Nephron progenitor cell (in vitro differentiated cells): Measurements from ENCODE around the gene CCDC88C.

ENCODE experiments used
- DNase-seq: peaks from one replicate; pipeline ENCODE4 v3.0.0; 2021
- H3K27ac Mint-ChIP-seq: 2 replicates; pipeline ENCODE4 v1.8.0; 2021; ENCODE audit warnings: mild to moderate bottlenecking, moderate library complexity, mixed read lengths
- H3K27me3 Mint-ChIP-seq: 2 replicates; pipeline ENCODE4 v1.8.0; 2021; ENCODE audit warnings: mild to moderate bottlenecking, low read depth, mixed read lengths; ENCODE audit not compliant: poor library complexity
- H3K36me3 Mint-ChIP-seq: 2 replicates; pipeline ENCODE4 v1.8.0; 2021; ENCODE audit warnings: low read depth, mixed read lengths
- H3K4me1 Mint-ChIP-seq: 2 replicates; pipeline ENCODE4 v1.8.0; 2021; ENCODE audit warnings: mixed read lengths
- H3K4me3 Mint-ChIP-seq: 2 replicates; pipeline ENCODE4 v1.8.0; 2021; ENCODE audit warnings: mild to moderate bottlenecking, moderate library complexity, mixed read lengths
- H3K9me3 Mint-ChIP-seq: 2 replicates; pipeline ENCODE4 v1.8.0; 2021; ENCODE audit warnings: mild to moderate bottlenecking, moderate library complexity, mixed read lengths
- CTCF ChIP-seq: fragments of 200-600 bp; sonication (generic); IDR thresholded peaks from 2 replicates; pipeline ENCODE4 v1.5.0; 2021; ENCODE audit warnings: antibody characterized with exemption

CCDC88C gene

GRCh38 chr14:91295276-91295845 is 122.3 kb downstream of the CCDC88C start:
- DNase-seq: no peak
- Mint-ChIP-seq H3K36me3 (peaks cover 72% of the 10 kb centered on the region), H3K27ac (peak overlapping the region; percentile 45), H3K4me3 (no peak overlapping the region), H3K9me3 (no peaks in the 10 kb centered on the region), H3K4me1 (no peaks in the 10 kb centered on the region), H3K27me3 (peaks cover 4% of the 10 kb centered on the region)
- no peak for TF ChIP-seq CTCF

GRCh38 chr14:91294153-91294552 is 123.5 kb downstream of the CCDC88C start:
- peaks cover 81% of the 10 kb centered on the region for H3K36me3 Mint-ChIP-seq
- peaks cover 4% of the 10 kb centered on the region for H3K27me3 Mint-ChIP-seq
- H3K9me3 Mint-ChIP-seq: no peaks in the 10 kb centered on the region
- TF ChIP-seq CTCF: no peak
- no peak for DNase-seq
- H3K27ac Mint-ChIP-seq: no peak overlapping the region
- no peak overlapping the region for H3K4me3 Mint-ChIP-seq
- H3K4me1 Mint-ChIP-seq: no peaks in the 10 kb centered on the region

GRCh38 chr14:91293281-91293680 is 124.3 kb downstream of the CCDC88C start:
- DNase-seq: no peak
- TF ChIP-seq CTCF: no peak
- Mint-ChIP-seq H3K9me3 (no peaks in the 10 kb centered on the region), H3K4me1 (no peaks in the 10 kb centered on the region), H3K36me3 (peaks cover 77% of the 10 kb centered on the region), H3K27ac (no peak overlapping the region), H3K27me3 (peaks cover 4% of the 10 kb centered on the region), H3K4me3 (no peak overlapping the region)

- no peak for DNase-seq
- H3K9me3 Mint-ChIP-seq: no peaks in the 10 kb centered on the region
- no peaks in the 10 kb centered on the region for H3K4me1 Mint-ChIP-seq
- no peak overlapping the region for H3K4me3 Mint-ChIP-seq
- TF ChIP-seq CTCF: no peak
- peak overlapping the region; percentile 84 for H3K27ac Mint-ChIP-seq
- H3K36me3 Mint-ChIP-seq: peaks cover 76% of the 10 kb centered on the region
- H3K27me3 Mint-ChIP-seq: peaks cover 4% of the 10 kb centered on the region
Observed at GRCh38 chr14:91292491-91292890, 125.1 kb downstream of the CCDC88C start.

GRCh38 chr14:91291786-91292405 is 125.7 kb downstream of the CCDC88C start:
- Mint-ChIP-seq H3K27ac (peak overlapping the region; percentile 66), H3K27me3 (peaks cover 2% of the 10 kb centered on the region), H3K4me1 (no peaks in the 10 kb centered on the region), H3K36me3 (peaks cover 71% of the 10 kb centered on the region), H3K4me3 (no peak overlapping the region), H3K9me3 (no peaks in the 10 kb centered on the region)
- no peak for TF ChIP-seq CTCF
- no peak for DNase-seq

- Mint-ChIP-seq H3K36me3 (peaks cover 67% of the 10 kb centered on the region), H3K9me3 (no peaks in the 10 kb centered on the region), H3K27me3 (no peaks in the 10 kb centered on the region), H3K4me1 (peaks cover 7% of the 10 kb centered on the region), H3K27ac (peak overlapping the region; percentile 18), H3K4me3 (no peak overlapping the region)
- DNase-seq: no peak
- no peak for TF ChIP-seq CTCF
Observed at GRCh38 chr14:91290986-91291385, 126.6 kb downstream of the CCDC88C start.
